Erythroblast (primary cell): ENCODE results near the gene GPX6.

ENCODE experiments used
- DNase-seq, 2 experiments: peaks; one replicate each; lab custom pipeline; 2025; lab: John Stamatoyannopoulos, UW
- GATA1 ChIP-seq: IDR thresholded peaks from 2 replicates; pipeline ENCODE4 v1.6.1; 2011; ENCODE audit warnings: low read depth, mild to moderate bottlenecking, control low read depth, low read length, moderate library complexity
- POLR2A ChIP-seq: IDR thresholded peaks from 2 replicates; pipeline ENCODE4 v1.6.1; 2011; ENCODE audit warnings: mild to moderate bottlenecking, low read length

The GPX6 gene

GRCh38 chr6:28515676-28516075 is at the start of gene GPX6:
Gene GPX6 (minus strand): TSS chr6:28515793. CDS start chr6:28515743, 50 bp downstream.
- DNase-seq: no peak
- TF ChIP-seq GATA1: no peak
- TF ChIP-seq POLR2A: no peak

DNA sequence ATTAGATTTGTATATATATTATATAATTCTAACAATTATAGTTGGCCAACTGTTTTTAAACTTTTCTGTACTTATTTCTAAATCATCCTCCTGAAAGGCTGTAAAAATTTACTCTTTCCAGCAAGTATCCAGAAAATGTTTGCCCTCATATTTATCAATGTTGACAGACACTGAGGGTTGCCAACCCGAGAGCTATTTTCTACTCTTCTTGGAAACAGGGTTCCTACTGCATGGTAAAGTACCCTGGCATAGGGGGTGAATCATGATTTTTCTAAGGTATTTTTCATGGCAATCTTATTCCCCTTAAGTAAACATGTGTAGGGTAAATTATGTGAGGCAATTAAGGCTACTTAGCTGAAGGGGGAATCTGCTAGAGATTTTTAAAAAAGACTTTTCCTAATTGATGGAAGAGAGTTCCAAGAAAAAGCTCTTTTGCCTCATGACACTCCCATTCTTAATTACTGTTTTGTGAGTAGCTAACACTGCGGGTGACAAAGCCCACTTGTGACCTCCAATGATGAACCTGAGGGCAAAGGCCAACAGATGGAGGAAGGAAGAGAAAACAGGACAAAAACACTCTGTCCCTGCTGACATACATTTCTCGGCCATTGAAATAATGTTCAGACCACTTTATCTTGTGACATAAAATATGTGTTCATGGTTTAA is 48.0 kb upstream of the GPX6 start:
- TF ChIP-seq GATA1: no peak
- TF ChIP-seq POLR2A: no peak
- no peak for DNase-seq

DNA sequence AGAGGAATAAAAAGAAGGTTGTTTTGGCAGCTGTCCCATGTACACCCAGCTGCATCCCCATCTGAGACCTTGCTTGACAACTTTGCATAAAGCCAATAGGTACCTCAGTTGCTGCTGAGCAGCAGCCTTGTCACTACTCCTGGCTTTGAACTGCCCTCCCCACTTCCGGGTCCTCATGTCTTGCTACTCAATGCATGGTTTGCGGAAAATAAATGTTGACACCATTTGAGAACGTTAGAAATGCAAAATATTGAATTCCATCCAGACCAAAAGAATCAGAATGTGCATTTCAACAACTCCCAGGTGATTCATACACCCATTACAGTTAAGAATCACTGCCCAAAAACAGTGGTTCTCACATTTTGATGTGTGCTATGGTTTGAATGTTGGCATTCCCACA is 43.0 kb upstream of the GPX6 start:
- TF ChIP-seq GATA1: no peak
- no peak for TF ChIP-seq POLR2A
- no peak for DNase-seq

GRCh38 chr6:28555136-28555535 is 39.5 kb upstream of the GPX6 start:
- DNase-seq: no peak
- TF ChIP-seq GATA1 (no peak), POLR2A (no peak)

GRCh38 chr6:28553986-28554881 is 38.6 kb upstream of the GPX6 start:
- no peak for TF ChIP-seq POLR2A
- TF ChIP-seq GATA1: no peak
- peak; percentile 3 to 4 for DNase-seq

DNA sequence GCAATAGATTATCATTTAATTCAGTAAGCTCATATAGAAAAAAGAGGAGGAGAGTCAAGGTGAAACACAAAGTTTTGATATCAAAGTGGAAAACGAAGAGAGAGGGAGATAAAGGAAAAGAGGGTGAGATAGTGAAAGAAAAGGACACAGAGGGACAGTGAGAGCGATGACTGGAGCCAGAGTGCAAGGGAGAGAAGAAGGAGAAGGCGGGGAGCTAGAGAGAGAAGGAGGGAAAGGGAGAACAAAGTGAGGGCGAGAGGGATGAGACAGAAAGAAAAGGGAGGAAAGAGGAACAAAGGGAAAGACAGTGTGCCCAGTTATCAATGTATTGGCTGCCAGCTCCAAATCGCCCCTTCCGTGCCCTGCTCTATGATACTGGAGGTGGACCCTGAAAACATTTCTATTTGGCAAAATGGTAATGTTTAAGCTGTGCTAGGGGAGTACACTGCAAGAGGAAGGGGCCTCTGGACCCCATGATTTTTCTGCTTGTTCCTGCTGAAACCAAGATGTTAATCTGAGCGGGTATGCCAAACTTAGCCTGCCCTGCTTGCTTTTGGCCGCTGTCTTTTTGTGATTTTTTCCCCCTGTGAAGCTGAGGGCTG is 37.9 kb upstream of the GPX6 start:
- TF ChIP-seq GATA1 (no peak), POLR2A (no peak)
- DNase-seq: no peak

DNA sequence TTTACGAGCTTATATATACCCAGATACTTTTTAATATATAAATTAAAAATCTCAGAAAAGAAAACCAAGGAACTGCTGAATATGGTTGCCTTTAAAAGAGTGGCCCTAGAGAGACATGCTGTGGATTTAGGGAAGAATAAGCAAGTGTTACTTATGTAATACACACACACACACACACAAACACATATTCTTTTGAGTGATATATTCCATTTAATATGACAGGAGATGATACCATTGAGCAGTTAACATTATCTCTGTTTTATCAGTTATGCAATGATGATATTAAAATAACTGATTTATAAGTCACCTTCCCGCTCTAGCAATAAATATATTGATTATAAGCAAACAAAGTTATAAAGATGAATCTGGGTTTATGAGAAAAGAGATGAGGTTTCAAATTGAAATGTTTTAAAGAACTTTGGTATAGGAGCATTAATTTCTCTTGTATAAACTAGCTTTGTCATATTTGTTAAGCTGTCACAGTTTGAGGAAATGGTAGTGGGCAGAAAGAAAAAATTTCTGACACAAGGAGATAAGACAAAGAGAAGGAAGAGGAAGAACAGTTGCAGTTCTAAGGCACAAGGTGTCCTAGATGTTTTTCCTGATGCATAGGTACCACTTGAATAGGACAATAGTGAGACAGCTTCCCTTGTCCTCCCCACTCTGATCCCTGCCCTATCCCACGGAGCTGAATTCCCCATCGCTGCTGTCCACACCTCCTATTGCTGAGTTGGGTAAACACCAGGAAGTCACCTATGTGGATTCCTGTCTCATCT is 36.5 kb upstream of the GPX6 start:
- DNase-seq: no peak
- TF ChIP-seq GATA1 (no peak), POLR2A (no peak)

DNA sequence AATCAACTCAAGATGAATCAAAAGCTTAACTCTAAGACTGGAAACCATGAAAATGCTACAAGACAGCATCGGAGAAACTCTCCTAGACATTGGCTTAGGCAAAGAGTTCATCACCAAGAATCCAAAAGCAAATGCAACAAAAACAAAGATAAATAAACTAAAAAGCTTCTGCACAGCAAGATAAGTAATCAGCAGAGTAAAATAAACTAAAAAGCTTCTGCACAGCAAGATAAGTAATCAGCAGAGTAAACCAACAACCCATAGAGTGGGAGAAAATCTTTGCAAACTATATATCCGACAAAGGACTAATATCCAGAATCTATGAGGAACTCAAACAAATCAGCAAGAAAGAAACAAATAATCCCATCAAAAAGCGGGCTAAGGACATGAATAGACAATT is 31.4 kb upstream of the GPX6 start:
- DNase-seq: peak in 1 of 2 experiments; percentile 29

DNA sequence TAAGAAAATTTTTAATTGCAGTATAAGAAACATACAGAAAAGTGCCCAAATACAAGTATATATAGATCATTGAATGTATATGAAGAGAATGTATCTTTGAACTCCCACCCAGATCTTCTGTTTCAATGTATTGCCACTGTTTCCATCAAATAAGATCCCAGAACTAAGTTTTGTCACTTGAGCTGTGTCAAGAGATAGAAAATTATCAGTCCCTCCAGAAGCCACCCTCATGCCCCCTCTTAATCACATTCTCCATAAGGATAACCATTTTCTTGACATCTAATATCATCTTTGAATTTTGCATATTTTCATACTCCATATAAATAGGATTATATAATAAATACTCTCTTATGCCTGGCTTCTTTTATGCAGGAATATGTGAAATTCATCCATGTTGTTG is 30.4 kb upstream of the GPX6 start:
- DNase-seq: peak; percentile 5
- no peak for TF ChIP-seq POLR2A
- no peak for TF ChIP-seq GATA1

DNA sequence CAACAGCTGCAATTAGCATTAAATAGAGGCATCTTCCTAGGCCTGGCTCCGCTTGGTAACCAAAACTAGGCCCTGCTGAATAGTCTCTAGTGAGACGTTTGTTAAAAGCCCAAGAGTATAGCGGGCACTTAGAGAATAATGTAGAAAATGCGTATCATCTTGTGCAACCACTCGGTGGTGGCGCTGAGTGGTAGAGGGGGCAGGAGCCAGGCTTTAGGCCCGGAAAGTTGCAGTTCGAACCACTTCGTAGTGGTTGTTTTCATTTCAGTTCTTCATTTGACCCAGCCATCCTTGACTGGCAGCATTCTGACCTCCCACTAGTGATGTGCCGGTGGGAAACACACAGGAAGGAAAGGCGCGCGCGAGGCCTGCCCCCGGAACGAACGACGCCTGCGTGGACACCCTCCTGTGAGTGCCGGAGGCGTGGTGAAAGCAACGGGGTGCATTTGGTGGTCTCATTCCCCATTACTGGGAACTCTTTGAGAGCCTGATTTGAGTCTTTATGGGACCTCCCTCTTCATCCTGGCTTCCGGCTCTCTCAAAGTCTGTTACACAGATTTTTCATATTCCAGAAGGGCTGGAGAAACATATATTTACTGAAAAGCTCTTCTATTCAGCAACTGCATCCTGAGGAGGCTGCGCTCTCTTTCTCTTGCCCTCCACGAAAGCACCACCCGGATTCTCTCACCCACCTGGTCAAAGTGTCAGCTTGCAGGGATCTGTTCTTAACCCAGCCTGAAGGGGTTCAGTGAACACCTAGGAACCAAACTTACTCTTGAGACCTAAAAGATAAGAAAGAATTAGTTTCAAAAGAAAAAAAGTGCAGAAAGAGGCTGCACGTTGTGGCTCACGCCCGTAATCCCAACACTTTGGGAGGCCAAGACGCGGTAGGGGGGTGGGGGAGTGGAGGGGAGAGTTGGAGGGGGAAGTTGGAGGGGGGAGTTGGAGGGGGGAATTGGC is 28.3 kb upstream of the GPX6 start:
- TF ChIP-seq POLR2A (no peak), GATA1 (no peak)
- DNase-seq: peak; percentile 16 to 39

DNA sequence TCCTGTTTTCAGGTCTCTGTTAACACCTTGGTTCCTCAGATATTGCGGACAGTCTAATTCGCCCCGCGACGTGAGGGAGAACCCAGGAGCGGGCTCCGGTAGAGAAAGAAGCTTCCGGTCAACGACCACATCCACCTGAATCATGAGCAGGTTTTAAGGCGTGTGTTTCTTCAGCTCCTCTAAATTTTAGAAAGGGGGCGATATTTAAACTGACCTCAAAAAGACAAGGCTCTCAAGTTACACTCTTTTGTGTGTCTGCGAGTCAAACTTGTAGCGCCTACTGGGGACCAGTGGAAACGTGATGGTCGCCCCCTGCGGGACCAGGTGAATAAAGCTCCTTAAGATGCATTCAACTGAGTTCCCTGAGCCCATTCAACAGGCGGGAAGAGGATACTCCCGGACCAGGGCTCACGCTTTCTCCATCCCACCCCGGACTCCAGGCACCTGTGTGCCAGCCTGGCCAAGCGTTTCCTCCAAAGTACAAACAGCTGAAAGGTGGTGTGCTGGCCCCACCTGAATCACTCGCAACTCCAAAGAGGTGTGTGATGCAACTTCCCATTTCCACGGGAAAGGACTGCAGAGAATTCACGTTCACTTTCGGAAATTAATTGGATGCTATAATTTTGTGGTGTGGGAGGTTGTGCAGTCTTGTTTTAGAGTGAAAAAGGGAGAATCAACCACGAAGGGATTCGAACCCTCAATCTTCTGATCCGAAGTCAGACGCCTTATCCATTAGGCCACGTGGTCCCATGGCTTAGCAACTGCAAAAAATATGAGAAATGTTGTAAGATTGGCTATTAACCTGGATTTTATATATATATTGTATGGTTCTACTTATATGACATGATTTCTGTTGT is 27.1 kb upstream of the GPX6 start:
- peak; percentile 85 to 89 for DNase-seq
- TF ChIP-seq GATA1 (no peak), POLR2A (no peak)

DNA sequence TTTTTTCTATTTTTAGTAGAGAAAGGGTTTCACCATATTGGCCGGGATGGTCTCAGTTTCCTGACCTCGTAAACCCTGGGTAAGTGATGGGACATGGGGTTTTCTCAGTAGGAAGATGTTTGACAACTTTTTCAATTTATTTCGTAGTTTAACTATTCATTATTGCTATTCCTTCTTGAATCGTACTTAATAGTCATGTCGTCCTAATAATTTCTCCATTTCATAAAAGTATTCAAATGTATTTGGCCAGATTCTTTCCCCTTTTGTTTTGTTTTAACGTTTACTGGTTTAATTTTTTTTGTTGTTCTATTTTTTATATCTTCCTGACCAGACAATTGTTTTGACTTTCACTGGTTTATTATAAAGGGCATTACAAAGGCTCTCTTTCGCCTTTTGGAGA is 26.4 kb upstream of the GPX6 start:
- TF ChIP-seq POLR2A (no peak), GATA1 (no peak)
- no peak for DNase-seq
